Neuronal stem cell (in vitro differentiated cells): Measurements from ENCODE around the gene AKNAD1.

Experiments used
- DNase-seq: peaks from one replicate; pipeline ENCODE4 v3.0.0-alpha.2; 2013; ENCODE audit warnings: low spot score
- H2AFZ ChIP-seq: one replicate; pipeline ENCODE4 v1.6.1; 2013; ENCODE audit warnings: mild to moderate bottlenecking, low read length, inconsistent platforms
- H2AK5ac ChIP-seq: 2 replicates; pipeline ENCODE4 v1.6.1; 2013; ENCODE audit warnings: low read depth, mild to moderate bottlenecking, inconsistent platforms, low read length, moderate library complexity, mixed read lengths
- H2BK120ac ChIP-seq: 2 replicates; pipeline ENCODE4 v1.6.1; 2013; ENCODE audit warnings: low read depth, mild to moderate bottlenecking, inconsistent platforms, low read length, moderate library complexity, mixed read lengths
- H2BK12ac ChIP-seq: one replicate; pipeline ENCODE4 v1.6.1; 2013; ENCODE audit warnings: low read length, inconsistent platforms
- H2BK15ac ChIP-seq: 2 replicates; pipeline ENCODE4 v1.6.1; 2013; ENCODE audit warnings: mild to moderate bottlenecking, low read length, inconsistent platforms, mixed read lengths
- H2BK5ac ChIP-seq: one replicate; pipeline ENCODE4 v1.6.1; 2013; ENCODE audit warnings: inconsistent platforms, mild to moderate bottlenecking, low read length, moderate library complexity
- H3K14ac ChIP-seq: one replicate; pipeline ENCODE4 v1.6.1; 2013; ENCODE audit warnings: low read length, inconsistent platforms
- H3K18ac ChIP-seq: 2 replicates; pipeline ENCODE4 v1.6.1; 2013; ENCODE audit warnings: low read length, inconsistent platforms
- H3K23ac ChIP-seq: 2 replicates; pipeline ENCODE4 v1.6.1; 2013; ENCODE audit warnings: low read depth, mild to moderate bottlenecking, mixed read lengths, low read length, inconsistent platforms; ENCODE audit not compliant: poor library complexity
- H3K27ac ChIP-seq: replicated peaks from 3 replicates; pipeline ENCODE4 v1.5.1; 2013; ENCODE audit warnings: low read length, inconsistent platforms
- H3K27me3 ChIP-seq, 3 experiments: 2 replicates each; pipeline ENCODE4 v1.6.1; 2013; ENCODE audit warnings: low read length in 3 of 3, mild to moderate bottlenecking in 2 of 3, inconsistent platforms in 1 of 3, low read depth in 1 of 3, mixed read lengths in 1 of 3, moderate library complexity in 1 of 3; ENCODE audit not compliant: control insufficient read depth in 3 of 3, insufficient read depth in 3 of 3
- H3K36me3 ChIP-seq, 2 donors: replicated peaks in 1 of 2; 2 replicates each; pipeline ENCODE4 v1.6.1; 2013; ENCODE audit warnings: low read length in 2 of 2; ENCODE audit not compliant: control insufficient read depth in 2 of 2, insufficient read depth in 2 of 2
- H3K4ac ChIP-seq: 2 replicates; pipeline ENCODE4 v1.6.1; 2013; ENCODE audit warnings: inconsistent platforms, mild to moderate bottlenecking, low read length, moderate library complexity
- H3K4me1 ChIP-seq, 2 donors: 1 replicate in 1 of 2; 2 replicates in 1 of 2; pipeline ENCODE4 v1.6.1; 2013; ENCODE audit warnings: low read length in 2 of 2, low read depth in 1 of 2; ENCODE audit not compliant: control insufficient read depth in 2 of 2, insufficient read depth in 1 of 2
- H3K4me2 ChIP-seq: one replicate; pipeline ENCODE4 v1.6.1; 2013; ENCODE audit warnings: mild to moderate bottlenecking, low read length, inconsistent platforms; ENCODE audit not compliant: insufficient read depth, poor library complexity, severe bottlenecking
- H3K4me3 ChIP-seq, 2 donors: 2 replicates each; pipeline ENCODE4 v1.5.1; 2013; ENCODE audit warnings: low read length in 2 of 2, mild to moderate bottlenecking in 2 of 2, inconsistent platforms in 1 of 2, moderate library complexity in 1 of 2
- H3K79me1 ChIP-seq: one replicate; pipeline ENCODE4 v1.6.1; 2013; ENCODE audit warnings: low read depth, mild to moderate bottlenecking, inconsistent platforms, low read length, moderate library complexity
- H3K9ac ChIP-seq: one replicate; pipeline ENCODE4 v1.6.1; 2013; ENCODE audit warnings: mild to moderate bottlenecking, low read depth, low read length, inconsistent platforms; ENCODE audit not compliant: poor library complexity
- H3K9me3 ChIP-seq, 2 donors: replicated peaks in 1 of 2; 2 replicates each; pipeline versions ENCODE3 to v1.6.1; 2013; ENCODE audit warnings: low read length in 2 of 2, mild to moderate bottlenecking in 2 of 2, inconsistent platforms in 1 of 2, low read depth in 1 of 2, mixed read lengths in 1 of 2, moderate library complexity in 1 of 2; ENCODE audit not compliant: control insufficient read depth in 2 of 2, insufficient read depth in 1 of 2
- H4K8ac ChIP-seq: one replicate; pipeline ENCODE4 v1.6.1; 2013; ENCODE audit warnings: low read depth, mild to moderate bottlenecking, inconsistent platforms, low read length, moderate library complexity
- H4K91ac ChIP-seq: one replicate; pipeline ENCODE4 v1.6.1; 2013; ENCODE audit warnings: low read length, low read depth, mild to moderate bottlenecking, inconsistent platforms; ENCODE audit not compliant: poor library complexity
- WGBS, 2 donors: extraction: QIAGEN DNeasy Blood & Tissue Kit; methylation state at CpG; one replicate each; pipeline ENCODE4 v1.1.7; 2013; ENCODE audit warnings: missing lambda C conversion rate in 2 of 2, mixed read lengths in 1 of 2; ENCODE audit not compliant: insufficient read length in 2 of 2, insufficient replicate concordance in 1 of 2; ENCODE audit errors: extremely low coverage in 2 of 2; 5-methylcytosine and 5-hydroxymethylcytosine counted together

AKNAD1 gene

DNA sequence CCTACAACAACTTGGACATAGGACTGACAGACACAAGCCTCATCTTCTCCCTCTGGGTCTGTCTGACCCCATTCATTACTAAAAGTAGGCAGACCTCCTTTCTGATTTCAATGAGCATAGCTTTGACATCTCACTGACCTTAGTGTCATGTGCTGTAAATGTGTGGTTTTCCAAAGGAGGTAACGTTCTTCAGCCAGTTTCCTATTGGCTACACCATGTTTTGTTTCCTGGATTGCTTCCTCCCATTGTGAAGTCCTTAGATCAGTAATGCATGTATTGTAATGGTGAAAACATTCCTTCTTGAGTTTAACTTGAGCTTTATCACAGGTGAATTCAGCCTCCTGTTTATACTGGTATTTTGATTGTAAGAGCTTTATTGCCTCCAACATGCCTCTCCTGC, 89.8 kb downstream of the AKNAD1 start:
- Histone ChIP-seq H3K79me1 (no peaks in the 10 kb centered on the region), H3K9ac (no peak overlapping the region), H3K23ac (no peak overlapping the region), H2AFZ (no peak overlapping the region), H3K9me3 (no peaks in the 10 kb centered on the region), H2BK12ac (no peak overlapping the region), H2AK5ac (no peak overlapping the region), H3K4me3 (no peak overlapping the region), H3K4me2 (no peak overlapping the region), H3K4me1 (no peaks in the 10 kb centered on the region), H3K4ac (no peak overlapping the region), H2BK15ac (no peak overlapping the region), H3K27ac (no peak overlapping the region), H4K8ac (no peak overlapping the region), H3K27me3 (no peaks in the 10 kb centered on the region), H3K36me3 (peaks cover 6 to 71% of the 10 kb centered on the region in 2 donors), H3K18ac (no peak overlapping the region), H4K91ac (no peak overlapping the region), H3K14ac (no peak overlapping the region), H2BK120ac (no peak overlapping the region), H2BK5ac (no peak overlapping the region)
- no CpG with 5 or more reads among the region's 1 CpG for WGBS, 2 donors
- DNase-seq: no peak
